SK-N-SH (cell line): ENCODE results near the gene WRNIP1. TPM values are rescaled to one million over a fixed set of nuclear protein-coding genes. Genes with fewer than 3 reads are reported as not detected.

Experiments used
- CTCF ChIA-PET: fragments of 300-600, 350-600 bp; formaldehyde crosslinking; extraction: SDS; loops from one replicate; lab custom pipeline; 2021; lab: Yijun Ruan, JAX
- POLR2A ChIA-PET: fragments of 350-600 bp; sonication (Branson Sonifier 250); formaldehyde crosslinking; extraction: SDS; loops from one replicate; lab custom pipeline; 2020; ENCODE audit warnings: antibody characterized with exemption, inconsistent platforms; lab: Yijun Ruan, JAX
- DNase-seq: peaks from one replicate; pipeline ENCODE4 v3.0.0; 2012
- H2AFZ ChIP-seq: fragments of 200-600 bp; sonication (generic); 2 replicates; pipeline ENCODE4 v1.8.1; 2016; ENCODE audit warnings: antibody characterized with exemption, mild to moderate bottlenecking, low read depth
- H3F3A ChIP-seq: fragments of 200-600 bp; sonication (generic); replicated peaks from 2 replicates; pipeline ENCODE3; 2016; ENCODE audit warnings: antibody characterized with exemption, mild to moderate bottlenecking; ENCODE audit not compliant: insufficient read depth
- H3K27ac ChIP-seq, 2 experiments: fragments of 200-500 bp in 1 of 2; fragments of 200-600 bp in 1 of 2; sonication (Bioruptor generic) in 1 of 2; sonication (generic), shearing (Covaris generic) in 1 of 2; 2 replicates each; pipeline versions ENCODE4 v1.5.1 to v1.6.1; 2014 to 2016; ENCODE audit warnings: low read depth in 2 of 2, inconsistent platforms in 1 of 2, low read length in 1 of 2, mild to moderate bottlenecking in 1 of 2, mixed read lengths in 1 of 2
- H3K27me3 ChIP-seq: fragments of 200-600 bp; sonication (generic), shearing (Covaris generic); 2 replicates; pipeline ENCODE4 v1.6.1; 2016; ENCODE audit warnings: mixed run types; ENCODE audit not compliant: insufficient read depth
- H3K36me3 ChIP-seq, 2 experiments: fragments of 200-500 bp in 1 of 2; fragments of 200-600 bp in 1 of 2; sonication (Bioruptor generic) in 1 of 2; sonication (generic) in 1 of 2; replicated peaks in 1 of 2; 2 replicates each; pipeline versions ENCODE3 to v1.5.1; 2014 to 2016; ENCODE audit warnings: low read length in 1 of 2, mild to moderate bottlenecking in 1 of 2; ENCODE audit not compliant: insufficient read depth in 2 of 2, control insufficient read depth in 1 of 2
- H3K4me1 ChIP-seq, 2 experiments: fragments of 200-500 bp in 1 of 2; fragments of 200-600 bp in 1 of 2; sonication (Bioruptor generic) in 1 of 2; sonication (generic), shearing (Covaris generic) in 1 of 2; 2 replicates each; pipeline versions ENCODE4 v1.5.1 to v1.6.1; 2014 to 2016; ENCODE audit warnings: low read depth in 1 of 2, low read length in 1 of 2, mixed run types in 1 of 2; ENCODE audit not compliant: insufficient read depth in 2 of 2, control insufficient read depth in 1 of 2
- H3K4me2 ChIP-seq: fragments of 200-600 bp; sonication (generic), shearing (Covaris generic); 2 replicates; pipeline ENCODE4 v1.6.1; 2017; ENCODE audit warnings: mixed run types
- H3K4me3 ChIP-seq, 2 experiments: fragments of 200-500 bp in 1 of 2; fragments of 200-600 bp in 1 of 2; sonication (Bioruptor generic) in 1 of 2; sonication (generic), shearing (Covaris generic) in 1 of 2; 2 replicates each; pipeline versions ENCODE4 v1.5.1 to v1.8.1; 2014 to 2016; ENCODE audit warnings: low read depth in 2 of 2, inconsistent platforms in 1 of 2, low read length in 1 of 2, mild to moderate bottlenecking in 1 of 2, mixed read lengths in 1 of 2, moderate library complexity in 1 of 2
- H3K79me2 ChIP-seq: fragments of 200-600 bp; sonication (generic); 2 replicates; pipeline ENCODE4 v1.8.1; 2017; ENCODE audit warnings: mild to moderate bottlenecking; ENCODE audit not compliant: insufficient read depth
- H3K9ac ChIP-seq: fragments of 200-600 bp; sonication (generic); 2 replicates; pipeline ENCODE4 v1.6.1; 2017; ENCODE audit warnings: mixed run types
- H3K9me2 ChIP-seq: fragments of 200-600 bp; sonication (generic); 2 replicates; pipeline ENCODE4 v1.6.1; 2017; ENCODE audit warnings: mixed run types
- H3K9me3 ChIP-seq: fragments of 200-600 bp; sonication (generic); 2 replicates; pipeline ENCODE4 v1.6.1; 2017; ENCODE audit warnings: mixed run types, mild to moderate bottlenecking, moderate library complexity
- H4K20me1 ChIP-seq: fragments of 200-600 bp; sonication (generic); 2 replicates; pipeline ENCODE4 v1.6.1; 2017; ENCODE audit warnings: mild to moderate bottlenecking, mixed run types; ENCODE audit not compliant: insufficient read depth
- CHD2 ChIP-seq: fragments of 150-350 bp; IDR thresholded peaks from 2 replicates; pipeline ENCODE4 v1.6.1; 2018; ENCODE audit warnings: low read length; ENCODE audit not compliant: partially characterized antibody
- EZH2phosphoT487 ChIP-seq: fragments of 200-600 bp; sonication (generic); IDR thresholded peaks from 2 replicates; pipeline ENCODE4 v1.6.1; 2017; ENCODE audit warnings: low read depth, mixed run types, mild to moderate bottlenecking, antibody characterized with exemption, moderate library complexity, borderline replicate concordance
- FOXJ3 ChIP-seq: sonication (generic); formaldehyde crosslinking; IDR thresholded peaks from 2 replicates; pipeline ENCODE4 v1.5.1; 2020; ENCODE audit warnings: mild to moderate bottlenecking, missing genetic modification reagents
- GABPA ChIP-seq: IDR thresholded peaks from 2 replicates; pipeline ENCODE4 v1.4.0; 2012; ENCODE audit warnings: low read depth, mild to moderate bottlenecking
- GATA2 ChIP-seq: sonication (generic); formaldehyde crosslinking; IDR thresholded peaks from 2 replicates; pipeline ENCODE4 v1.5.0; 2020; ENCODE audit warnings: mild to moderate bottlenecking, missing genetic modification reagents
- JUND ChIP-seq: IDR thresholded peaks from 2 replicates; pipeline ENCODE4 v1.4.0; 2012
- MAX ChIP-seq: IDR thresholded peaks from 2 replicates; pipeline ENCODE4 v1.4.0; 2012; ENCODE audit warnings: low read depth
- MEF2A ChIP-seq: IDR thresholded peaks from 2 replicates; pipeline ENCODE4 v1.4.0; 2012; ENCODE audit warnings: low read depth, borderline replicate concordance
- MXI1 ChIP-seq: IDR thresholded peaks from 2 replicates; pipeline ENCODE4 v1.6.1; 2012; ENCODE audit warnings: mild to moderate bottlenecking, low read depth, low read length, improper control_type of control experiment
- NFIC ChIP-seq: IDR thresholded peaks from 2 replicates; pipeline ENCODE4 v1.4.0; 2012; ENCODE audit warnings: borderline replicate concordance
- NRF1 ChIP-seq: IDR thresholded peaks from 2 replicates; pipeline ENCODE4 v1.6.1; 2012; ENCODE audit warnings: low read depth, mild to moderate bottlenecking, low read length
- PBX3 ChIP-seq: IDR thresholded peaks from 2 replicates; pipeline ENCODE4; 2012
- RAD21 ChIP-seq: IDR thresholded peaks from 2 replicates; pipeline ENCODE4 v1.6.1; 2012; ENCODE audit warnings: mild to moderate bottlenecking, low read length
- RFX5 ChIP-seq: IDR thresholded peaks from 2 replicates; pipeline ENCODE4 v1.6.1; 2012; ENCODE audit warnings: mild to moderate bottlenecking, improper control_type of control experiment, low read length
- RXRA ChIP-seq: IDR thresholded peaks from 2 replicates; pipeline ENCODE4 v1.4.0; 2012; ENCODE audit warnings: low read depth, mild to moderate bottlenecking, borderline replicate concordance
- SIN3A ChIP-seq: IDR thresholded peaks from 2 replicates; pipeline ENCODE4 v1.6.1; 2012; ENCODE audit warnings: low read depth, mild to moderate bottlenecking, low read length, moderate library complexity, borderline replicate concordance
- SMC3 ChIP-seq: IDR thresholded peaks from 2 replicates; pipeline ENCODE4 v1.6.1; 2012; ENCODE audit warnings: low read depth, low read length, improper control_type of control experiment
- TCF12 ChIP-seq: IDR thresholded peaks from 2 replicates; pipeline ENCODE4 v1.4.0; 2012
- TEAD4 ChIP-seq: IDR thresholded peaks from 2 replicates; pipeline ENCODE4 v1.4.0; 2012; ENCODE audit warnings: mild to moderate bottlenecking, borderline replicate concordance; ENCODE audit not compliant: insufficient read depth
- USF1 ChIP-seq: IDR thresholded peaks from 2 replicates; pipeline ENCODE4 v1.4.0; 2012; ENCODE audit warnings: low read depth, borderline replicate concordance
- USF2 ChIP-seq: fragments of 150-350 bp; IDR thresholded peaks from 2 replicates; pipeline ENCODE4 v1.6.1; 2017; ENCODE audit warnings: antibody characterized with exemption, low read length, low read depth, borderline replicate concordance
- YY1 ChIP-seq: IDR thresholded peaks from 2 replicates; pipeline ENCODE4 v1.4.0; 2012; ENCODE audit warnings: low read depth, mild to moderate bottlenecking
- WGBS: methylation state at CpG from one replicate; pipeline ENCODE4 v1.1.6; 2017; ENCODE audit warnings: low lambda C conversion rate; 5-methylcytosine and 5-hydroxymethylcytosine counted together
- polyA plus RNA-seq, 3 experiments: library from polyadenylated mRNA; depleted of rRNA; stranded (reverse); fragments of >200 nt; gene quantifications; 2 replicates each; pipeline ENCODE4 v1.2.3, GENCODE V29; 2012

WRNIP1 gene
- polyA plus RNA-seq, 1 of the 3 experiments (the other 2 are of a cell fraction), result 47.5 TPM

GRCh38 chr6:2784061-2784460, 18.9 kb downstream of the WRNIP1 start:
- Histone ChIP-seq H4K20me1 (peaks cover 12% of the 10 kb centered on the region; the same call in 1 of the 2 replicates), H3F3A (no peaks in the 10 kb centered on the region), H3K4me1 (no peaks in the 10 kb centered on the region; a peak in 1 of 4 replicates), H3K27ac (no peak overlapping the region), H2AFZ (no peak overlapping the region), H3K4me2 (no peak overlapping the region), H3K36me3 (peaks cover 27 to 68% of the 10 kb centered on the region in 2 experiments), H3K4me3 (no peak overlapping the region), H3K9ac (no peak overlapping the region), H3K79me2 (peaks cover 62% of the 10 kb centered on the region), H3K9me2 (no peaks in the 10 kb centered on the region), H3K27me3 (no peaks in the 10 kb centered on the region), H3K9me3 (no peaks in the 10 kb centered on the region)
- no peak for TF ChIP-seq SMC3
- no peak for TF ChIP-seq PBX3
- TF ChIP-seq NRF1, result no peak
- TF ChIP-seq MXI1, result no peak
- TF ChIP-seq GATA2 (CRISPR knock-in tag), result no peak
- TF ChIP-seq USF2, result no peak
- TF ChIP-seq FOXJ3 (CRISPR knock-in tag), result no peak
- TF ChIP-seq USF1, result no peak
- TF ChIP-seq YY1, result no peak
- no peak for TF ChIP-seq TEAD4
- no peak for TF ChIP-seq TCF12
- TF ChIP-seq RAD21, result no peak
- TF ChIP-seq NFIC, result no peak
- no peak for TF ChIP-seq CHD2
- TF ChIP-seq GABPA, result no peak
- CTCF ChIA-PET, result interaction anchor here (0.7 to 1.7 kb wide), 6 partner anchors 16 to 148 kb away, joined by 3 to 7 read pairs (median 4); partner anchors contain the start of genes MYLK4 and WRNIP1
- WGBS, result 92% methylated on average over 5 of the region's 5 CpGs
- POLR2A ChIA-PET, result no interaction called here
- no peak for DNase-seq

DNA sequence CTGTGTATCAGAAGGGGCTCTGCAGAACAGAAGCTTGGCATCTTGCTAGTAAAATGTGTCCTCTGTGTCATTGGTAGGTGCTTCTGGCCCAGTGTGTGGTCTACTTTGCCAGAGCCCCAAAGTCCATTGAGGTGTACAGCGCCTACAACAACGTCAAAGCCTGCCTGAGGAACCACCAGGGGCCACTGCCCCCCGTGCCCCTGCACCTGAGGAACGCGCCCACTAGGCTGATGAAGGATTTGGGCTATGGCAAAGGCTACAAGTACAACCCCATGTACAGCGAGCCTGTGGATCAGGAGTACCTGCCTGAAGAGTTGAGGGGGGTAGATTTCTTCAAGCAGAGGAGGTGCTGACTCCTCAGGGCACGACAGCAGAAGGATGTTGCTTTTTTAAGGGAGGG, 19.7 kb downstream of the WRNIP1 start:
- H3K4me3 ChIP-seq, result no peak overlapping the region
- peaks cover 27 to 60% of the 10 kb centered on the region in 2 experiments for H3K36me3 ChIP-seq
- no peaks in the 10 kb centered on the region for H3F3A ChIP-seq
- CTCF ChIA-PET, result interaction anchor here (0.6 to 1.7 kb wide), 6 partner anchors 17 to 865 kb away, joined by 3 to 7 read pairs (median 4); partner anchors contain the start of genes MYLK4 and WRNIP1
- H3K9ac ChIP-seq, result no peak overlapping the region
- no peak overlapping the region for H3K4me2 ChIP-seq
- peaks cover 53% of the 10 kb centered on the region for H3K79me2 ChIP-seq
- WGBS, result 97% methylated on average over 7 of the region's 7 CpGs
- peaks cover 0 to 3% of the 10 kb centered on the region in 2 experiments; a peak in 2 of 4 replicates for H3K4me1 ChIP-seq
- no peaks in the 10 kb centered on the region for H3K27me3 ChIP-seq
- no peaks in the 10 kb centered on the region for H3K9me2 ChIP-seq
- peaks cover 9% of the 10 kb centered on the region; the same call in 1 of the 2 replicates for H4K20me1 ChIP-seq
- no peaks in the 10 kb centered on the region for H3K9me3 ChIP-seq
- no peak overlapping the region for H3K27ac ChIP-seq
- DNase-seq, result no peak
- H2AFZ ChIP-seq, result no peak overlapping the region
- POLR2A ChIA-PET, result no interaction called here
- TF ChIP-seq YY1 (no peak), PBX3 (no peak), RXRA (no peak), MAX (no peak), MEF2A (no peak), JUND (no peak), NFIC (no peak), MXI1 (no peak), USF1 (no peak), RAD21 (no peak), RFX5 (no peak), GABPA (no peak), SMC3 (no peak), TCF12 (no peak), EZH2phosphoT487 (no peak), SIN3A (no peak)
